Hematopoietic multipotent progenitor cell treated with erythropoietin and hydrocortisone succinate and interleukin-3 and kit ligand, for 4 days (in vitro differentiated cells): ENCODE measurements around the gene LYPD6.

Experiments
- DNase-seq: peaks from one replicate; pipeline ENCODE4 v3.0.0-alpha.2; 2015

The LYPD6 gene

GRCh38 chr2:149353421-149353820 lies 23.0 kb downstream of the LYPD6 start:
- DNase-seq = no peak

GRCh38 chr2:149355716-149356422 lies 25.5 kb downstream of the LYPD6 start:
- DNase-seq = no peak

GRCh38 chr2:149357058-149357457 lies 26.7 kb downstream of the LYPD6 start:
- DNase-seq = no peak

- no peak for DNase-seq
These were observed 29.7 kb downstream of the LYPD6 start for GRCh38 chr2:149360106-149360505.

- no peak for DNase-seq
These were observed 33.6 kb downstream of the LYPD6 start for GRCh38 chr2:149363958-149364357.

GRCh38 chr2:149364839-149365238 lies 34.5 kb downstream of the LYPD6 start:
- no peak for DNase-seq

GRCh38 chr2:149365931-149366583 lies 35.7 kb downstream of the LYPD6 start:
- peak; percentile 6 for DNase-seq

GRCh38 chr2:149370061-149370775 lies 39.8 kb downstream of the LYPD6 start:
- DNase-seq = no peak

- DNase-seq = no peak
These were observed 41.1 kb downstream of the LYPD6 start for GRCh38 chr2:149371476-149371875.

- DNase-seq = no peak
These were observed 45.5 kb downstream of the LYPD6 start for GRCh38 chr2:149375801-149376361.

GRCh38 chr2:149380205-149380604 lies 49.8 kb downstream of the LYPD6 start:
- DNase-seq = no peak

GRCh38 chr2:149383340-149383739 lies 53.0 kb downstream of the LYPD6 start:
- DNase-seq = no peak

- no peak for DNase-seq
These were observed 55.0 kb downstream of the LYPD6 start for GRCh38 chr2:149385350-149385749.

GRCh38 chr2:149387411-149387810 lies 57.0 kb downstream of the LYPD6 start:
- no peak for DNase-seq

- DNase-seq = no peak
These were observed 57.9 kb downstream of the LYPD6 start for GRCh38 chr2:149388120-149388816.

- no peak for DNase-seq
These were observed 59.2 kb downstream of the LYPD6 start for GRCh38 chr2:149389506-149390167.

GRCh38 chr2:149393614-149394013 lies 63.2 kb downstream of the LYPD6 start:
- no peak for DNase-seq

- no peak for DNase-seq
These were observed 64.5 kb downstream of the LYPD6 start for GRCh38 chr2:149394864-149395263.

- DNase-seq = no peak
These were observed 69.7 kb downstream of the LYPD6 start for GRCh38 chr2:149399934-149400615.

- DNase-seq = no peak
These were observed 70.6 kb downstream of the LYPD6 start for GRCh38 chr2:149400997-149401396.

- no peak for DNase-seq
These were observed 79.1 kb downstream of the LYPD6 start for GRCh38 chr2:149409506-149409905.
